ENCODE data around the gene SNX5. TPM values are rescaled to one million over a fixed set of nuclear protein-coding genes. Genes with fewer than 3 reads are reported as not detected.

SNX5 gene
- total and polyA plus RNA-seq, 2 of the 13 experiments (the other 11 are each of a cell fraction or from before 2014, with no cell fraction given): 664 to 1,040 TPM

- TF ChIP-seq PATZ1 (CRISPR knock-in tag; IDR thresholded peaks at IDR 0.05): 0 out of 2 replicates have a peak, but pooled peaks have one; percentile 46
These were observed 16.9 kb upstream of the SNX5 start (continued) for GRCh38 chr20:17985388-17986018.

- no peaks in the 10 kb centered on the region for H3K27me3 ChIP-seq (ENCODE audit: control insufficient read depth in 1 of 2, insufficient read depth in 2 of 2, low read length in 2 of 2)
- ATAC-seq (no peak), DNase-seq (ENCODE audit: low spot score) (no peak), FAIRE-seq (no peak)
- no peaks in the 10 kb centered on the region for H3K9me3 ChIP-seq (ENCODE audit: low read length)
- H3K9ac ChIP-seq (ENCODE audit: insufficient read depth, low read depth, low read length): no peak overlapping the region
- intact Hi-C loops (cut with micrococcal nuclease; ENCODE audit: unreplicated experiment) (no loop called here), in situ Hi-C loops (cut with HindIII; ENCODE audit: extremely low pct_ligation_motif_present, low pct_unique_long_range_greater_than_20kb) (no loop called here)
- no peak overlapping the region for H2AFZ ChIP-seq (ENCODE audit: low read length)
- TF ChIP-seq MED1 (CRISPR knock-in tag; IDR thresholded peaks at IDR 0.05) (no peak), ZNF224 (CRISPR knock-in tag; IDR thresholded peaks at IDR 0.05) (0 out of 2 replicates have a peak, but pooled peaks have one; percentile 39), SSRP1 (CRISPR knock-in tag; IDR thresholded peaks at IDR 0.05) (no peak), ZNF350 (CRISPR knock-in tag; IDR thresholded peaks at IDR 0.05; ENCODE audit: borderline replicate concordance, low read depth) (0 out of 2 replicates have a peak, but pooled peaks have one; percentile 8), ZNF546 (CRISPR knock-in tag; conservative IDR thresholded peaks at IDR 0.05) (no peak), CBX5 (CRISPR knock-in tag; IDR thresholded peaks at IDR 0.05; ENCODE audit: borderline replicate concordance) (no peak), DZIP1 (CRISPR knock-in tag; IDR thresholded peaks at IDR 0.05) (0 out of 2 replicates have a peak, but pooled peaks have one; percentile 46), ZBTB38 (CRISPR knock-in tag; IDR thresholded peaks at IDR 0.05) (0 out of 2 replicates have a peak, but pooled peaks have one; percentile 24)
- no peaks in the 10 kb centered on the region for H4K20me1 ChIP-seq (ENCODE audit: insufficient read depth, low read length)
- POLR2A ChIA-PET: interaction anchor here (1.6 kb wide), 1 partner anchor 18 kb away, joined by 4 read pairs; no protein-coding TSS in a partner anchor
- H3K4me2 ChIP-seq (ENCODE audit: low read depth, low read length): no peak overlapping the region
- peaks cover 51% of the 10 kb centered on the region for H3K4me1 ChIP-seq (ENCODE audit: insufficient read depth, low read length)
- no peak overlapping the region for H3K27ac ChIP-seq (ENCODE audit: extremely low read length, insufficient read depth, low read length)
- 96% methylated on average over 6 of the region's 6 CpGs for WGBS (ENCODE audit: low lambda C conversion rate)
- CTCF ChIA-PET (ENCODE audit: low intra/inter-chr PET ratio, low total read pairs): no interaction called here
- peaks cover 65% of the 10 kb centered on the region for H3K79me2 ChIP-seq (ENCODE audit: insufficient read depth, low read length)
- H3K4me3 ChIP-seq (replicated peaks in 1 of 3; ENCODE audit: insufficient read depth in 1 of 3, low read depth in 2 of 3, low read length in 3 of 3): no peak overlapping the region
- no TSS peak for BruUV-seq (replicated peaks)
- H3K36me3 ChIP-seq (replicated peaks in 1 of 2; ENCODE audit: control insufficient read depth in 1 of 2, insufficient read depth in 2 of 2, low read length in 2 of 2): peaks cover 9 to 43% of the 10 kb centered on the region in 2 experiments
These were observed 7.7 kb upstream of the SNX5 start for GRCh38 chr20:17976305-17976704.
